ENCODE measurements around the gene BARHL2. TPM values are rescaled to one million over a fixed set of nuclear protein-coding genes. Genes with fewer than 3 reads are reported as not detected.

The BARHL2 gene
- total RNA-seq, 1 donor from 2014 or later, result not detected

DNA sequence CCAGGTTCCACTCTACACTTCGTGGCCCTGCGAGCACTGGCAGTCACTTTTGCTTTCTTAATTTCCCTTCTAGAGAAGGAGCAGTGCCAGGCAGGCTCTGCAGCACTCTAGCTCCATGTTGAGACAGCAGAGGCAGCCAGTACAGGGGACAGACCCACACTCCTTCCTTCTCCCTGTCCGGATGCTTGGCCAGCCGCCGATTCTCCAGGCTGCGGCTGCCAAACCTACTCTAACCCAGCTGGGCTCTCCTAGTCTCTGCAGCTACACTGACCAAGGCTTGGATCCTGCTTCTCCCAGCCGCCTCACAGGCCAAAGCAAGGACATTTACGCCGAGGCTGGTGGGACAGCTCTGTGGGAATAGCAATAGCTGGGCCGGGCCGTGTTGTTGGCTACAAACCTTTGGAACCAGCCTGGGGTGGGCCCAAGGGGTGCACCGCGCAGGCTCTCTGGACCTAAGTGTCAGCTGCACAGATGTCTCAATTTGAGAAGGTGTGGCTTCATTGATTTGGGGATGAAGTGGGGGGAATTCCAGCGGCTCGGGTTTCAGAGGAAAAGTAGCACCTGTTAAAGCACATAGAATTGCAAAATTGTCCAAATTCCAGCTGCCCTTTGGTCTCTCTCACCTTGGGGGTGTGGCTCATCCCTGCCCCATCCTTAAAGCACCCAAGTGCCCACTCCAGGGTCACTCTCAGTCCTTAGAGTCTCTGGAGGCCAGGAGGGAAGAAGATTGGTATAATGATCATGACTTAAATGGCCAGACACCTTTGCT is 3.2 kb downstream of the BARHL2 start:
- no peak for DNase-seq (ENCODE audit: low read depth)
- Histone ChIP-seq H3K27me3 (ENCODE audit: control insufficient read depth, insufficient read depth, low read length) (peaks cover 83% of the 10 kb centered on the region), H3K36me3 (ENCODE audit: control insufficient read depth, insufficient read depth, low read length) (no peaks in the 10 kb centered on the region), H3K4me3 (ENCODE audit: low read depth, low read length) (no peak overlapping the region)
- TF ChIP-seq, protein P1, sequence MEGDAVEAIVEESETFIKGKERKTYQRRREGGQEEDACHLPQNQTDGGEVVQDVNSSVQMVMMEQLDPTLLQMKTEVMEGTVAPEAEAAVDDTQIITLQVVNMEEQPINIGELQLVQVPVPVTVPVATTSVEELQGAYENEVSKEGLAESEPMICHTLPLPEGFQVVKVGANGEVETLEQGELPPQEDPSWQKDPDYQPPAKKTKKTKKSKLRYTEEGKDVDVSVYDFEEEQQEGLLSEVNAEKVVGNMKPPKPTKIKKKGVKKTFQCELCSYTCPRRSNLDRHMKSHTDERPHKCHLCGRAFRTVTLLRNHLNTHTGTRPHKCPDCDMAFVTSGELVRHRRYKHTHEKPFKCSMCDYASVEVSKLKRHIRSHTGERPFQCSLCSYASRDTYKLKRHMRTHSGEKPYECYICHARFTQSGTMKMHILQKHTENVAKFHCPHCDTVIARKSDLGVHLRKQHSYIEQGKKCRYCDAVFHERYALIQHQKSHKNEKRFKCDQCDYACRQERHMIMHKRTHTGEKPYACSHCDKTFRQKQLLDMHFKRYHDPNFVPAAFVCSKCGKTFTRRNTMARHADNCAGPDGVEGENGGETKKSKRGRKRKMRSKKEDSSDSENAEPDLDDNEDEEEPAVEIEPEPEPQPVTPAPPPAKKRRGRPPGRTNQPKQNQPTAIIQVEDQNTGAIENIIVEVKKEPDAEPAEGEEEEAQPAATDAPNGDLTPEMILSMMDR (IDR thresholded peaks at IDR 0.05; ENCODE audit: insufficient read depth, low read length, poor library complexity, severe bottlenecking), result no peak

DNA sequence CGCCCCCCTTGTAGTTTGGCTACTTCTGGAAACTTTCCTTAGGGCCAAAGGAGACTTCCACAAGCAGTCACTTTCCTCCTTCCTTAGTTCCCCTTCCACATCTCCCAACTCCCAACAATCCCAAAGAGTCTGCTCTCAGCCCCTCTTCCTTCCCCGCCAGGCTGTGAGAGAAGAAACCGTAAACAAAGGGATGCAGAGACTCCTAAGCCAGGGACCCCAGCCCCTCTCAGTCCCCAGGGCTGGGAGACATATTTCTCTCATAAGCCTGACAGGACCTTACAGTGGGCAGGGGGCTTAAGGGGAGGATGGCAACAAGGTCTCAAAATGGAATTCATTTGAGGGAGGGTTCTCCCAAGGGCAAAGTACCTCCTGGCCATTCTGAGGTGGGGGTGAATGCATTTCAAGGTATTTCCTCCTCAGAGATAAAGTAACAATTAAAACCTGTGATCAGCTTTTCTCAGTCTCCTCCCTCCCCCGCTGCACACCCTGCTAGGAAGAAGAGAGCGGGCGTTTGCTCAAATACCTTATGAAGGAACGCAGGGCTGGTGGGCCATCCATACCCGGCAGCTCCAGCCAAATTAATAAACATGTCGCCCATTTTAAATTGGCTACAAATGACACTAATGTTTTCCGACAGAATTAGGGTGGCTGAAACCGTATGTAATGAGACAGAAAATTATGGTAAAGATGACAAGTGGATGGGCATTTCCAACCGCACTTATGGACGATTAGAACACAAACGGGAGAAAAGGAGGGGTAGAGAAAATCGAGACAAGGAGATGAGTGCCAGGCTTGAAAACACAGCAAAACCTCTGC is 4.0 kb downstream of the BARHL2 start:
- H3K27me3 ChIP-seq (ENCODE audit: control insufficient read depth, insufficient read depth, low read length), result peaks cover 83% of the 10 kb centered on the region
- no peaks in the 10 kb centered on the region for H3K36me3 ChIP-seq (ENCODE audit: control insufficient read depth, insufficient read depth, low read length)
- H3K4me3 ChIP-seq (ENCODE audit: low read depth, low read length), result no peak overlapping the region
- no peak for DNase-seq (ENCODE audit: low read depth)
- TF ChIP-seq, protein P1 (IDR thresholded peaks at IDR 0.05; ENCODE audit: insufficient read depth, low read length, poor library complexity, severe bottlenecking), result no peak

DNA sequence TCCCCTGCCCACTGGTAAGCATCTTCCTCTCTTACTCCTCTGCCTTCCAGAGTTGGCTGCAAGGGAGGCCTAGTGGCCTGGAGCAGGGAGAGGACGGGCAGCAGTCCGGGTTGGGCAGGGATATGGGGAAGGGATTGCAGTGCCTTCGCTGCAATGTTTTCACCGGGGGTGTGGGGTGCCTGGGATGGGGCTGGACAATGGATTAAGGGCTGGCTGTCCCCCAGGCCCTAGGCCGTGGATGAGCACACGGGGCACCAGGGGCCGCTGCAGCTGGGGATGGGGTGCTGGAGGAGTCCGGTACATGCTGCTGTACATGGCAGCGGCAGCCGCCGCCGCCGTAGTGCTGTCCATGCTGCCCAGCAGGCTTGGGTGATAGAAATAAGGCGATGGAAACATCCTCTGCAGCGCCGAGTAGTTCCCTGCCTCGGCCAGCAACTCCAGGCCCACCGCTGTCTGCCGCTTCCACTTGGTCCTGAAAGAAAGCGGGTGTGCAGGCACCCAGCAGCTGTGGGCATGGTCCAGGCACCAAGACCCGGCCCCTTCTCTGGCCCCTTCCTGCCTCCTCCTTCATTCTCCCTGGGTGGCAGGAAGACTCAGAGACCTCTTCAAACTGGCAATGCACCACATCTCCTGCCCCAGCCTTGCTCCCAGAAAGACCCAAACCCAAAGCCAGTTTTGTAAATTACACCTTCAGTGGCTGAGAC is 4.8 kb downstream of the BARHL2 start:
- TF ChIP-seq, protein P1 (IDR thresholded peaks at IDR 0.05; ENCODE audit: insufficient read depth, low read length, poor library complexity, severe bottlenecking), result no peak
- Histone ChIP-seq H3K27me3 (ENCODE audit: control insufficient read depth, insufficient read depth, low read length) (peaks cover 84% of the 10 kb centered on the region), H3K36me3 (ENCODE audit: control insufficient read depth, insufficient read depth, low read length) (no peaks in the 10 kb centered on the region), H3K4me3 (ENCODE audit: low read depth, low read length) (no peak overlapping the region)
- DNase-seq (ENCODE audit: low read depth), result no peak

DNA sequence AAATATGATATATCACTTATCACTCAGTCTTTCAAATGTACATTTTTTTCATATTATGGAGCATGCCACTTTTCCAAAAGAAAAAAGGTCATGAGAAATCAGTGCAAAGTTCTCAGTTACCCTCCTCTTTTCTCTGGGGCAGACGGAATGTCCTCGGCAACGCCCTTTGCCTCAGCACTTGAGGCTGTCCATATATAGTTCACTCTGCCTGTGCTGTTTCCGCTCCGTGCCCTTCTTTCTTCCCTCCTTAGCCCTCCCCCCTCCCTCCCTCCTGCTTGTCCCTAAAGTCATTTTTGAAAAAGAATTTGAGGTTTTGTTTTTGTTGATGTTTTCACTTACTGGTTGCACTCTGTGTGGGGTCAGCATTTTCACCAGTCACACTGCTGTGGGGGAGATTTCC is 5.4 kb downstream of the BARHL2 start:
- H3K27me3 ChIP-seq (ENCODE audit: control insufficient read depth, insufficient read depth, low read length), result peaks cover 84% of the 10 kb centered on the region
- TF ChIP-seq, protein P1 (IDR thresholded peaks at IDR 0.05; ENCODE audit: insufficient read depth, low read length, poor library complexity, severe bottlenecking), result no peak
- H3K4me3 ChIP-seq (ENCODE audit: low read depth, low read length), result no peak overlapping the region
- DNase-seq (ENCODE audit: low read depth), result no peak
- H3K36me3 ChIP-seq (ENCODE audit: control insufficient read depth, insufficient read depth, low read length), result no peaks in the 10 kb centered on the region

DNA sequence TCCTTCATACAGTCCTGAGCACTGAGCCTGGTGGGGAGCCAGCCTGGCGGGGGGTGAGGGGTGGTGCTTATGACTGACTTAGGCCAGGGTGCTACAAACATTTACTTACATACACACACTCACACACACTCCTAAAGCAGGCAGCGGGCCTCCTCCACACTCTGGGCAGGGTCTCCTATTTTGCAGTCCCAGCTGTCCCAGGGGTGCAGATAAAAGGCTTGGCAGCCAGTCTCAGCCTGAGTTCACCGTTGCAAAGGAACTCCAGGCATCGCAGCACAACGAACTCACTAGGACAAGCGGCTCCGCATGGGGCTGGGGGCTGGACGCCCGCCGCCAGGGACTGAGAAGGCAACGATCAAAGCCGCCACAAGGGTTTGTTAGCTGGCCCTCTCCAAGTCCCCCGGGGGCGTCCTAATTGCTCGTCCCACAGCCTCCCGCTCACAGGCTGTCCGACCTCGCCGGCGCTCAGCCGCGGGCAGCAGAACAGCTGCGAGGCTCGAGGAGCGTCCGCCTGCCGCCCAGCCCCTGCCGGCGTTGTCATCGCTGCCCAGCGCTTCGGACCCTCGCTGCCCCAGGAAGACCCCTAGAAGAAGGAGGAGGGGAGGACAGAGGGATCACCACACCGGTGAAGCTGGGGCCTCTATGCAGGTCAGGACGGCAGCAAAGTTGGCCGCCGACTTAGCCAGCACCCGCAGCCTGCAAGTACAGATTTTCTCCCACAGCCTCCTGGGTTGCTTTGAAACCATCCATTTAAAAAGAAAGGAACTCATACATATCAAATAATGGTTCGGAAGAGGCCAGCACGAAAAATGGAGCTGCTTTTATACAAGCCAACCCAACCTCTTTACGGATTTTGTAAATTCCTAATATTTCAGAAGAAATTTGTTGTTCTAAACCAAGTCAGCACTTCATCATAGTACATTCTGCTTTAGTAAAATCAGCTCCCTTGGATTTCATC is 6.2 kb downstream of the BARHL2 start:
- DNase-seq (ENCODE audit: low read depth), result no peak
- Histone ChIP-seq H3K4me3 (ENCODE audit: low read depth, low read length) (no peak overlapping the region), H3K27me3 (ENCODE audit: control insufficient read depth, insufficient read depth, low read length) (peaks cover 84% of the 10 kb centered on the region), H3K36me3 (ENCODE audit: control insufficient read depth, insufficient read depth, low read length) (no peaks in the 10 kb centered on the region)
- TF ChIP-seq, protein P1 (IDR thresholded peaks at IDR 0.05; ENCODE audit: insufficient read depth, low read length, poor library complexity, severe bottlenecking), result no peak
